HepG2 (cell line): Measurements from ENCODE around the gene PLEKHA8. TPM values are rescaled to one million over a fixed set of nuclear protein-coding genes. Genes with fewer than 3 reads are reported as not detected.

ENCODE experiments used
- ARID3A ChIP-seq: IDR thresholded peaks from 2 replicates; pipeline ENCODE4 v1.6.1; 2012; ENCODE audit warnings: low read depth, low read length, improper control_type of control experiment
- ATAD3A ChIP-seq: sonication (generic); formaldehyde crosslinking; IDR thresholded peaks from 2 replicates; pipeline ENCODE4 v1.4.0; 2020; ENCODE audit warnings: missing genetic modification reagents
- CHD4 ChIP-seq: fragments of 200-600 bp; sonication (generic); IDR thresholded peaks from 2 replicates; pipeline ENCODE4 v1.7.0; 2017; ENCODE audit warnings: mild to moderate bottlenecking, low read length, borderline replicate concordance
- DR1 ChIP-seq: sonication (generic); formaldehyde crosslinking; IDR thresholded peaks from 2 replicates; pipeline ENCODE4 v1.8.0; 2021; ENCODE audit warnings: mild to moderate bottlenecking, missing genetic modification reagents, inconsistent platforms
- FOSL2 ChIP-seq: sonication (generic); formaldehyde crosslinking; IDR thresholded peaks from 2 replicates; pipeline ENCODE4 v1.4.0; 2020; ENCODE audit warnings: missing genetic modification reagents
- GZF1 ChIP-seq: sonication (generic); formaldehyde crosslinking; IDR thresholded peaks from 2 replicates; pipeline ENCODE4 v1.5.1; 2020; ENCODE audit warnings: mild to moderate bottlenecking, missing genetic modification reagents
- JARID2 ChIP-seq: sonication (generic); formaldehyde crosslinking; IDR thresholded peaks from 2 replicates; pipeline ENCODE4 v1.8.1; 2023; ENCODE audit warnings: missing genetic modification reagents, inconsistent platforms; ENCODE audit not compliant: insufficient replicate concordance
- KLF11 ChIP-seq: IDR thresholded peaks from 2 replicates; pipeline ENCODE4 v1.6.1; 2016; ENCODE audit warnings: missing compliant biosample characterization
- MTA3 ChIP-seq: sonication (generic); formaldehyde crosslinking; IDR thresholded peaks from 2 replicates; pipeline ENCODE4 v1.4.0; 2020; ENCODE audit warnings: missing genetic modification reagents
- PLRG1 ChIP-seq: fragments of 450-650 bp; conservative IDR thresholded peaks from 2 replicates; pipeline ENCODE4 v1.6.1; 2016
- SAP130 ChIP-seq: IDR thresholded peaks from 2 replicates; pipeline ENCODE4 v1.6.1; 2016; ENCODE audit warnings: low read depth
- SNAPC5 ChIP-seq: sonication (generic); formaldehyde crosslinking; IDR thresholded peaks from 2 replicates; pipeline ENCODE4 v1.8.1; 2023; ENCODE audit warnings: mild to moderate bottlenecking, missing genetic modification reagents, borderline replicate concordance
- SOX5 ChIP-seq: IDR thresholded peaks from 2 replicates; pipeline ENCODE4 v1.6.1; 2016; ENCODE audit warnings: borderline replicate concordance
- TBP ChIP-seq: sonication (generic); formaldehyde crosslinking; IDR thresholded peaks from 2 replicates; pipeline ENCODE4 v1.5.0; 2020; ENCODE audit warnings: missing genetic modification reagents
- THAP11 ChIP-seq: IDR thresholded peaks from 2 replicates; pipeline ENCODE4 v1.6.1; 2016; ENCODE audit warnings: missing biosample characterization, missing genetic modification reagents
- ZFAT ChIP-seq: sonication (generic); formaldehyde crosslinking; conservative IDR thresholded peaks from 2 replicates; pipeline ENCODE4 v1.8.1; 2023; ENCODE audit warnings: missing genetic modification reagents, inconsistent platforms
- ZNF451 ChIP-seq: sonication (generic); formaldehyde crosslinking; IDR thresholded peaks from 2 replicates; pipeline ENCODE4 v1.5.0; 2020; ENCODE audit warnings: mild to moderate bottlenecking, missing genetic modification reagents
- ZSCAN9 ChIP-seq: IDR thresholded peaks from 2 replicates; pipeline ENCODE4 v1.6.1; 2016; ENCODE audit warnings: borderline replicate concordance
- polyA plus RNA-seq, 8 experiments: library from polyadenylated mRNA; depleted of rRNA in 3 of 8; stranded (reverse) in 7 of 8; unstranded in 1 of 8; fragments of >200 nt; fragmentation: Illumina TruSeq in 4 of 8; extraction: Trizol in 4 of 8; gene quantifications; 2 replicates each; pipeline versions ENCODE4 v1.2.1 to v1.2.3, GENCODE V29; 2011 to 2016; ENCODE audit warnings: low read depth in 4 of 8, missing spikeins in 1 of 8, mixed read lengths in 1 of 8; ENCODE audit not compliant: insufficient read depth in 1 of 8
- total RNA-seq, 5 experiments: library from RNA; depleted of rRNA; stranded (reverse); fragments of >200 nt; fragmentation: Illumina TruSeq; extraction: Trizol; gene quantifications; 2 replicates each; pipeline ENCODE4 v1.2.3, GENCODE V29; 2016; ENCODE audit warnings: low read depth in 1 of 5
- TF ChIP-seq, protein P1 (sequence below): sonication (generic); formaldehyde crosslinking; IDR thresholded peaks from 2 replicates; pipeline ENCODE4 v1.4.0; 2020; ENCODE audit warnings: low read depth, mild to moderate bottlenecking, missing genetic modification reagents
- TF ChIP-seq, protein P2 (sequence below): fragments of 450-650 bp; IDR thresholded peaks from 2 replicates; pipeline ENCODE4 v1.6.1; 2016
- TF ChIP-seq, protein P3 (sequence below), 2 experiments: sonication (generic) in 1 of 2; formaldehyde crosslinking in 1 of 2; IDR thresholded peaks; 2 replicates each; pipeline versions ENCODE4 v1.5.1 to v1.6.1; 2011 to 2020; ENCODE audit warnings: borderline replicate concordance in 1 of 2, low read depth in 1 of 2, low read length in 1 of 2, mild to moderate bottlenecking in 1 of 2, missing genetic modification reagents in 1 of 2, moderate library complexity in 1 of 2
- TF ChIP-seq, protein P4 (sequence below): sonication (generic); formaldehyde crosslinking; IDR thresholded peaks from 2 replicates; pipeline ENCODE4 v1.5.0; 2020; ENCODE audit warnings: missing genetic modification reagents
- TF ChIP-seq, protein P5 (sequence below): sonication (generic); formaldehyde crosslinking; IDR thresholded peaks from 2 replicates; pipeline ENCODE4 v1.8.0; 2022; ENCODE audit warnings: low read depth, missing genetic modification reagents

Gene PLEKHA8
- total and polyA plus RNA-seq, 2 of the 13 experiments (the other 11 are each of a cell fraction or from before 2014, with no cell fraction given) = 12.5 to 26.4 TPM

DNA sequence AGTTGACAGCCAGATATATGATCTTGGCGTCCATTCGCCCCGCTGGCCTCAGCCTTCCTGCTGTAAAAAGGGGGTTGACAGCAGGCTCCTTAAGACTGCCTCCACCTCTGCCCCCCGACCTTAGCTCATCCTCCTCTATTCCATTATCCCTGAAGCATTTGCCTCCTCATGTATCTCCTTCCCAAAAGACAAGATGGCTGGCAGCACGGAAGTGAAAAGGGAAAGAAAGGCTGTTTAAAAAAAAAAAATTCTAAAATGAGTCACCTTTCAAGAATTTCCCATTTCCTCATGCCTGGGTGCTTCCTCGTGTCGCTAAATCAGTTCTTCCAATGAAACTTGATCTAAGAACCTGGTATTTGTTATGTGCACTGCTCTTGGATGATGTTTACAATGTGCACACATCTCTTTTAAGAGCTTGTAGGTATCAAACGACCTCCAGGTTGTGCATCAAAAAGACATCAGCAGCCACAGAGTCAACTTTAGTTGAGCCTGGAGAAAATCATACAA is 40.3 kb upstream of the PLEKHA8 start (continued):
- TF ChIP-seq ZNF451 (CRISPR knock-in tag) (no peak), MTA3 (no peak), SAP130 (peak; percentile 83), TBP (CRISPR knock-in tag) (no peak), ARID3A (peak; percentile 84), GZF1 (CRISPR knock-in tag) (no peak), ZFAT (CRISPR knock-in tag) (no peak), KLF11 (no peak), ZSCAN9 (CRISPR knock-in tag) (0 out of 2 replicates have a peak, but pooled peaks have one; percentile 1), FOSL2 (CRISPR knock-in tag) (peak; percentile 96), ATAD3A (no peak), CHD4 (0 out of 2 replicates have a peak, but pooled peaks have one; percentile 16), JARID2 (no peak), PLRG1 (no peak), SNAPC5 (no peak), THAP11 (CRISPR knock-in tag) (no peak; the same call in 1 of the 2 replicates), DR1 (CRISPR knock-in tag) (no peak), SOX5 (CRISPR knock-in tag) (no peak; the same call in 1 of the 2 replicates)
- TF ChIP-seq, protein P1, sequence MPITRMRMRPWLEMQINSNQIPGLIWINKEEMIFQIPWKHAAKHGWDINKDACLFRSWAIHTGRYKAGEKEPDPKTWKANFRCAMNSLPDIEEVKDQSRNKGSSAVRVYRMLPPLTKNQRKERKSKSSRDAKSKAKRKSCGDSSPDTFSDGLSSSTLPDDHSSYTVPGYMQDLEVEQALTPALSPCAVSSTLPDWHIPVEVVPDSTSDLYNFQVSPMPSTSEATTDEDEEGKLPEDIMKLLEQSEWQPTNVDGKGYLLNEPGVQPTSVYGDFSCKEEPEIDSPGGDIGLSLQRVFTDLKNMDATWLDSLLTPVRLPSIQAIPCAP (CRISPR knock-in tag) = no peak
- TF ChIP-seq, protein P2, sequence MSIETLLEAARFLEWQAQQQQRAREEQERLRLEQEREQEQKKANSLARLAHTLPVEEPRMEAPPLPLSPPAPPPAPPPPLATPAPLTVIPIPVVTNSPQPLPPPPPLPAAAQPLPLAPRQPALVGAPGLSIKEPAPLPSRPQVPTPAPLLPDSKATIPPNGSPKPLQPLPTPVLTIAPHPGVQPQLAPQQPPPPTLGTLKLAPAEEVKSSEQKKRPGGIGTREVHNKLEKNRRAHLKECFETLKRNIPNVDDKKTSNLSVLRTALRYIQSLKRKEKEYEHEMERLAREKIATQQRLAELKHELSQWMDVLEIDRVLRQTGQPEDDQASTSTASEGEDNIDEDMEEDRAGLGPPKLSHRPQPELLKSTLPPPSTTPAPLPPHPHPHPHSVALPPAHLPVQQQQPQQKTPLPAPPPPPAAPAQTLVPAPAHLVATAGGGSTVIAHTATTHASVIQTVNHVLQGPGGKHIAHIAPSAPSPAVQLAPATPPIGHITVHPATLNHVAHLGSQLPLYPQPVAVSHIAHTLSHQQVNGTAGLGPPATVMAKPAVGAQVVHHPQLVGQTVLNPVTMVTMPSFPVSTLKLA = peak; percentile 34; the same call in 1 of the 2 replicates
- TF ChIP-seq, protein P3, sequence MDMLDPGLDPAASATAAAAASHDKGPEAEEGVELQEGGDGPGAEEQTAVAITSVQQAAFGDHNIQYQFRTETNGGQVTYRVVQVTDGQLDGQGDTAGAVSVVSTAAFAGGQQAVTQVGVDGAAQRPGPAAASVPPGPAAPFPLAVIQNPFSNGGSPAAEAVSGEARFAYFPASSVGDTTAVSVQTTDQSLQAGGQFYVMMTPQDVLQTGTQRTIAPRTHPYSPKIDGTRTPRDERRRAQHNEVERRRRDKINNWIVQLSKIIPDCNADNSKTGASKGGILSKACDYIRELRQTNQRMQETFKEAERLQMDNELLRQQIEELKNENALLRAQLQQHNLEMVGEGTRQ (IDR thresholded peaks at IDR 0.05; ENCODE audit: low read depth, low read length) = no peak
- TF ChIP-seq, protein P3 (CRISPR knock-in tag; IDR thresholded peaks at IDR 0.05; ENCODE audit: borderline replicate concordance) = no peak
- TF ChIP-seq, protein P4, sequence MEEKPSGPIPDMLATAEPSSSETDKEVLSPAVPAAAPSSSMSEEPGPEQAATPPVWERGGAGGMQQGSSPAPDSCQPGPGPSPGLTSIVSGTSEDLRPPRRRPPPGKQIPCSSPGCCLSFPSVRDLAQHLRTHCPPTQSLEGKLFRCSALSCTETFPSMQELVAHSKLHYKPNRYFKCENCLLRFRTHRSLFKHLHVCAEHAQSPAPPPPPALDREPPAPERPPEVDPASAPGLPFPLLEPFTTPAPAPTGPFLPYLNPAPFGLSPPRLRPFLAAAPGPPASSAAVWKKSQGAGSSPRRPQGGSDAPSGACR (CRISPR knock-in tag) = no peak
- TF ChIP-seq, protein P5, sequence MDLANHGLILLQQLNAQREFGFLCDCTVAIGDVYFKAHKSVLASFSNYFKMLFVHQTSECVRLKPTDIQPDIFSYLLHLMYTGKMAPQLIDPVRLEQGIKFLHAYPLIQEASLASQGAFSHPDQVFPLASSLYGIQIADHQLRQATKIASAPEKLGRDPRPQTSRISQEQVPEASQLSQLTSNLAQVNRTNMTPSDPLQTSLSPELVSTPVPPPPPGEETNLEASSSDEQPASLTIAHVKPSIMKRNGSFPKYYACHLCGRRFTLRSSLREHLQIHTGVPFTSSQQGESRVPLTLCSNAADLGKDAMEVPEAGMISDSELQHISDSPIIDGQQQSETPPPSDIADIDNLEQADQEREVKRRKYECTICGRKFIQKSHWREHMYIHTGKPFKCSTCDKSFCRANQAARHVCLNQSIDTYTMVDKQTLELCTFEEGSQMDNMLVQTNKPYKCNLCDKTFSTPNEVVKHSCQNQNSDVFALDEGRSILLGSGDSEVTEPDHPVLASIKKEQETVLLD (CRISPR knock-in tag) = no peak
